Vagina (tissue), 2 donors: Measurements from ENCODE around the gene BLCAP.

Experiments
- POLR2A ChIP-seq, 2 donors: fragments of 450-650 bp; IDR thresholded peaks; one replicate each; pipeline ENCODE4 v1.6.1; 2017; ENCODE audit warnings: antibody characterized with exemption in 2 of 2, mild to moderate bottlenecking in 2 of 2, moderate library complexity in 2 of 2
- TF ChIP-seq, protein P1 (sequence below), 3 experiments: fragments of 450-650 bp in 2 of 3; fragments of 200-600 bp in 1 of 3; sonication (generic) in 1 of 3; IDR thresholded peaks; one replicate each; pipeline ENCODE4 v1.5.1; 2017 to 2019; ENCODE audit warnings: antibody characterized with exemption in 3 of 3, mild to moderate bottlenecking in 2 of 3, moderate library complexity in 2 of 3

DNA sequence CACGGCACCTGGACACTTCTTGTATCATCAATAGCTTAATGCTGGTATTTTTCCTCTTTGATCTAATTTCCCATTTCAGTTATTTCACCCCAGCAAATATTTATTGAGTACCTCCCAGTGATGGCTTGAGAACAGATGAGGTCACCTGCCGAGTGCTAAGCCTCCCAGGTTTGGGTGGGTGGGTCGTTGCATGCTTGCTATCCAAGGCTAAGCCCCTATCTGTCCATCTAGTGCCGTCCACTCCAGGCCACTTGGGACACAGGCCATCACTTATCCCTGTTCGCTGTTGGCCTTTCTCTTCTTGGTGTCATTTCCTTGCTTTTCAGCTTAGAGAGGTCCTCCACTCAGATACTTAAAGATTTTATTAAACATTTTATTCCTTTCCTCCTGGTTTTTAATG, 17.4 kb downstream of the BLCAP start:
- TF ChIP-seq, protein P1, sequence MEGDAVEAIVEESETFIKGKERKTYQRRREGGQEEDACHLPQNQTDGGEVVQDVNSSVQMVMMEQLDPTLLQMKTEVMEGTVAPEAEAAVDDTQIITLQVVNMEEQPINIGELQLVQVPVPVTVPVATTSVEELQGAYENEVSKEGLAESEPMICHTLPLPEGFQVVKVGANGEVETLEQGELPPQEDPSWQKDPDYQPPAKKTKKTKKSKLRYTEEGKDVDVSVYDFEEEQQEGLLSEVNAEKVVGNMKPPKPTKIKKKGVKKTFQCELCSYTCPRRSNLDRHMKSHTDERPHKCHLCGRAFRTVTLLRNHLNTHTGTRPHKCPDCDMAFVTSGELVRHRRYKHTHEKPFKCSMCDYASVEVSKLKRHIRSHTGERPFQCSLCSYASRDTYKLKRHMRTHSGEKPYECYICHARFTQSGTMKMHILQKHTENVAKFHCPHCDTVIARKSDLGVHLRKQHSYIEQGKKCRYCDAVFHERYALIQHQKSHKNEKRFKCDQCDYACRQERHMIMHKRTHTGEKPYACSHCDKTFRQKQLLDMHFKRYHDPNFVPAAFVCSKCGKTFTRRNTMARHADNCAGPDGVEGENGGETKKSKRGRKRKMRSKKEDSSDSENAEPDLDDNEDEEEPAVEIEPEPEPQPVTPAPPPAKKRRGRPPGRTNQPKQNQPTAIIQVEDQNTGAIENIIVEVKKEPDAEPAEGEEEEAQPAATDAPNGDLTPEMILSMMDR (IDR thresholded peaks at IDR 0.05): no peak
- TF ChIP-seq POLR2A (IDR thresholded peaks at IDR 0.05): no peak
